ENCODE results near the gene LRRC32. TPM values are rescaled to one million over a fixed set of nuclear protein-coding genes. Genes with fewer than 3 reads are reported as not detected.

Gene LRRC32
- total RNA-seq: 17.5 TPM

DNA sequence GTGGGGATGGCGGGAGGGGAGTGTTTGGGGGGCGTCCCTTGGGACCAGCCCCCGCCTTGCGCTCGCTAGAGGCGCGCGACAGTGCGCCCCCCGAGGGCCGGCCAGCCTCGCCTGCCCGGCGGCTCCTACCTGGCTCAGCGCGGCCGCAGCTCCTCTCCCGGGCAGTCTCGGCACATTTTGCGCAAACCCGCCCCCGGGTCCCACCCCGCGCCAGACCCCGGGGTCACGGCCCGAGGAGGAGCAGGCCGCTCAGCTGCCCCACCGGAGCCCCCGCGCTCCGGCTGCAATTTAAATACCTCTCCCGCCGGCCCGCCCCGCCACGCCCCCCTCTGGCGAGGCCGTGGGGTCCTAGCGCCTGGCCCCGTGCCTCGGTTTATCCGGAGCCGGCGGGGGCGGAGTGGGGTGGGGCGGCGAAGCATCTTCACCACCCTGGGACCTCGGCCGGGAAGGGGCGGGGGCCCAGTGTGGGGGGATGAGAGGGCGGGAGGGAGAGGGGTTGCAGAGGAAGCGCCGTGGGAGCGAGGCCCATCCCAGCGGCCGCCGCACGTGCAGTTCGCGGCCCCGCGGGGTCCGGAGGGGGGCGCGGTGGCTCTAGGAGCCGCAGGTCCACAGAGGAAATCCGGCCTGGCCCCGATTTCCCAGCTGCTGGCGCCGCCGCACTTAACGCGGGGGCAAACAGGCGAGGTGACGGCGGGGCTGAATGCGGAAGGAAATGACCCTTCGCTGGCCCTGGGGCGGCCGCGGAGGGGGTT lies at the start of gene LRRC32:
Gene LRRC32 (minus strand): TSS at position 263 of the 752 bp plus-strand sequence. CDS start 4,793 bp downstream, outside the sequence.
- DNase-seq: peak; percentile 45

- no peak for DNase-seq
Measured at GRCh38 chr11:76719686-76720085, 49.1 kb upstream of the LRRC32 start.

DNA sequence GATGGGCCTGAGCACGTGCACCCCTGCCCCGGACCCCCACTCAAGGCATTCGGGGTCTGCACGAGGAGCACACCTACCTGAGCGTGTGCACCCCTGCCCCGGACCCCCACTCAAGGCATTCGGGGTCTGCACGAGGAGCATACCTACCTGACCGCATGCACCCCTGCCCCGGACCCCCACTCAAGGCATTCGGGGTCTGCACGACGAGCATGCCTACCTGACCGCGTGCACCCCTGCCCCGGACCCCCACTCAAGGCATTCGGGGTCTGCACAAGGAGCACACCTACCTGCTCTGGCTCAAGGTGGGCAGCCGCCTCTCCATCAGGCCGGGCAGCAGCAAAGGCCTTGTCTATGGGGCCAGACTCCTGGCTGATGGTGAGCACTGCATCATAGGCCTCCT lies 48.7 kb upstream of the LRRC32 start:
- no peak for DNase-seq

GRCh38 chr11:76717816-76718215 lies 47.3 kb upstream of the LRRC32 start:
- no peak for DNase-seq

DNA sequence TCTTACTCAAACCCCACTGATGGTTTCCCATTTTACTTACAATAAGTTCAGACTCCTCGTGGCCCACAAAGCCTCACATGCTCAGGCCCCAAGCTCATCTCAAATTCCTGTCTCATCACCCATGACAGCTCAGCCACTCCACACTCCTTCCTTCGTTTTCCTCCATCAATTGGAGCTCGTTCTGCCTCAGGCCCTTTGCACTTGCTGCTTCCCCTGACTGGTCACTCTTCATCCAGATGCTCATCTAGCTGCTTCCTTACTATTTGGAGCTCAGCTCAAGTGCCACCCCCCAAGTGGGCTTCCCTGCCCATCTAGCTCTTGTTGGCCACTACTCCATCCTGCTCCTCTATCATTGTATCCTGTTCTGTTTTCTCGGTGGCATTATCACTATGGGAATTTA lies 46.8 kb upstream of the LRRC32 start:
- no peak for DNase-seq

DNA sequence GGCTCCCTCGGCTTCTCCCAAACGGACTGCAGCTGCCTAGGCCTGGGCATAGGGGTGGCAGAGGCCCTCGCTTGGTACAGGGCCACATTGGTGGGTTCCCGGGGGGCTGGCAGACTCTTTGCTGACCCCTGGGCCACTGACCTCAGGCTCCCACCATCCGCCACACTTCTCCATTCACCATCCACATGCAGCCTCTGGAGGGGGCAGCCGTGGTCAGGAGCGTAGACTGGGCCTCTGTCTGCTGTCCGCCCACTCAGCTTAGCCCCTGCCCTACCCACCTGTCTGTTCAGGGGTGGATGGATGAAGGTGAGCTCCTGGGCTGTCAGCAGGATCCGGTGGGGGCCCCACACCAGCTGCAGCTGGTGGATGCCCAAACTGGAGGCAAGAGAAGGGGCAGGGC lies 45.7 kb upstream of the LRRC32 start:
- DNase-seq: no peak

- DNase-seq: no peak
Measured at GRCh38 chr11:76714493-76714892, 43.9 kb upstream of the LRRC32 start.

GRCh38 chr11:76713499-76713898 lies 43.0 kb upstream of the LRRC32 start:
- DNase-seq: no peak

GRCh38 chr11:76712125-76712524 lies 41.6 kb upstream of the LRRC32 start:
- DNase-seq: no peak

DNA sequence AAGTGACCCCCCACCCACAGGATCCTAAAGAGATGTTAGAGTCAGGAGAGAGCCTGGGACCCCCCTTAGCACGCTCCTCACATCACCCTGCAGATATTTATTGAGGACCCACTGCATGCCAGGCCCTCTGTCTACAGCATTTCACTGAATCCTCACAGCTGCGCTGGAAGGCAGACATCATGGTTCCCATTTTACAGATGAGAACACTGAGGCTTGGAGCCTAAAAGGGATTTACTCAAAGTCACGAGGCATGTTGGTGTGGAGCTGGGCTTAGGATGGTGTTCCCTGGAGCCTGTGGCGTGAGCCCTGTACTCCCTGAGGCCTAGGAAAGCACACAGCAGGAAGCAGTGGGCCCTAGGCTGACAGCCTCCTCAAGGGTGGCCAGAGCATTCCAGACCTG lies 39.2 kb upstream of the LRRC32 start:
- no peak for DNase-seq

GRCh38 chr11:76708972-76709660 lies 38.6 kb upstream of the LRRC32 start:
- DNase-seq: no peak

DNA sequence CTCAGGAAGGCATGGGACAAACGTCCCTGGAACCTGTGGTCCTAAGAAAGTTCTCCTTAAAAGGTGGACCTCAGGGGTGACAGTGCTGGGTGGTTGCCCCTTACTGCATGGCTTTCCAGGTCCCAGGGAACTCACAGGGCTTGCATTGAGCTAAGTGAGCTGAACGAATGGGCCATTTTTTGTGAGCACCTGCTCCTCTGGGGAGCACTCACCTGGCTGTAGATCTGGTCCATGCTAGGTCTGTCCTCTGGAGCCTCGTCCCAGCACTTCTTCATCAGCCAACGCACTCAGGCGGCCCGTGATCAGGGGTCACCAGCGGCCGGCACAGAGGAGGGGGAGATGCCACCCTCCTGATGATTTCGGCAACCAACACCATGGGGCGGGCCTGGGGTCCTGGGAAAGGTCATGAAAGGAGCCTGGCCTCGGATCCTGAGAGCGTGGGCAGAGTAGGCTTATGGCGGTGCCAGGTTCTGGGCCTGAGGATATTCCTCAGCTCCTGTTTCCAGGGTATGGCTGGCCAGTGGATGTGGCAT lies 36.8 kb upstream of the LRRC32 start:
- DNase-seq: no peak

DNA sequence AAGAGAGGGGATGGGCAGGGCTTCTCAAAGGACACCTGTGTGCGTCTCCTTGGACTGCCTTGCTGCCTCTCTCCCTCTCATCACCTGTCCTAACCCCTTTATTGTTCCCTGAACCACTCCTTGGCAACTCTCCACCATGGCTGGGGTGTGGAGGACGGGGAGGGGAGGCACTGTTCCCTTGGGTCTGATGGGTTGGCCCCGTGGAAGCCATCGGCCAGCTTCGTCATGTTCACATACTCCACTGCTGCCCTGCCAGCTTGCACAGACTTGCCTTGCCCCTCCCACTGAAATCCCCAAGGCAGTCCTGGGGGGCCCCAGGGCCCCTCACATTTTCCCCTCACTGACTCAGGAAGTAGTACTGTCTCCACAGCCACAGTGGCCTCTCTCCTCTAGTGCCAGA lies 36.1 kb upstream of the LRRC32 start:
- no peak for DNase-seq

DNA sequence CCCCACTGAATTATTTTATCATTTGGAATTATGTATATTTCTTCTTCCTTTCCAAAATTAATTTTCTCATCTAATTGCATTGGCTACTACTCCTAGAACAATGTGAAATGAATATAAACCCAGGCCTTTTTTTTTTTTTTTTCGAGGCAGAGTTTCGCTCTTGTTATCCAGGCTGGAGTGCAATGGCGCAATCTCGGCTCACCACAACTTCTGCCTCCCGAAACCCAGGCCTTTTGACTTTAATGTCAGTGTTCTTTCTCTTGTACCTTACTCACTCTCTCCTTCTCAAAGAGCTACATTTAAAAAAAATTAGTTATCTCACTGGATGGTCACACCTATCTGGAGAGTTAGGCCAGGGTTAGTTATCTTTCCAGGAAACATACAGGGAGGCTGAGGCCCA lies 35.3 kb upstream of the LRRC32 start:
- no peak for DNase-seq

- DNase-seq: no peak
Measured at GRCh38 chr11:76704171-76704948, 33.8 kb upstream of the LRRC32 start.

DNA sequence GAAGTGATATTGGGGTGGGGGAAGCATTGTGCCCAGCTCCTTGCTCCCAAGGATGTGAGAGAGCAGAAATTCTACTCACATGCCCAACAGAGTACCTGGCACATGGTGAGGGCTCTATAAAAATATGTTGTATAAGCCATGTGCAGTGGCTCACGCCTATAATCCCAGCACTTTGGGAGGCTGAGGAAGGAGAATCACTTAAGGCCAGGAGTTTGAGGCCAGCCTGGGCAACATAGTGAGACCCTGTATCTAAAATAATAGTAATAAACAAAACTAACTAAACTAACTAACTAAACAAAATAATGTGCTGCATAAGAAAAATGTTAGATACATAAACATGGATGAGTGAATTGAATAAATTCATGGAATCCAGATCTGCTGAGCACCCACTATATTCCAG lies 33.2 kb upstream of the LRRC32 start:
- DNase-seq: no peak

DNA sequence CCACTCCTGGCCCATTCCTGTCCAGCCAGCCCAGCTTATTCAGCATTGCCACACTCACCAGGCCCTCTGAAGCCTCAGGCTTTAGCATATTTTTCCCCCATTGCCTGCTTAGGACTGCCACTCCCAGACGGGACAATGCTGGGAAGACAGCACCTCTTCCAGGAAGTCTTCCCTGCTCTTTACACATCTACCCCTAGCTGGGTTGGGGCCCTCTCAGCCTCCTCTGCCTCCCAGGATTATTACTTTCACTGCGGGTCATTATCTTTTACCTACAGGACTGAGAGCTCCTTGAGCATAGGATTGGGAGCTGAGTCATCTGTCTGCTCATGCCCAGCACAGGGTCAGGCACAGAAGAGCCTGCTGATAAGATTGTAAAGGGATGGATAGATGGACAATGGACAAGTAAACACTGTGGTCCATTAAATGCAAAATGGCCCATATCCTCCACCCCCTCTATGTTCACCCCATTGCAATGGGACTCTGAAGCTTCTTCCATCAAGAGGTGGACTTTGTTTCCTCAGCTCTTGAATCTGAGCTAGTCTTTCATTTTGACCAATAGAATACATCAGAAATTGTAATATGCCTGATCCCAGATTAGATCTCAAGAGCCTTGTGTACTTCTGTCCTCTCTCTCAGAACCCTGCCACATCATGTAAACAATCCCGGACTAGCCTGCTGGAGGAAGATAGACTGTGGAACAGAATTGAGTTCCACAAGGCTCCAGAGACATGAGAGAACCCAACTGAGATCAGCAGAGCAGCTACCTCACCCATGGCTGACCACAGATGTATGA lies 32.0 kb upstream of the LRRC32 start:
- DNase-seq: no peak

DNA sequence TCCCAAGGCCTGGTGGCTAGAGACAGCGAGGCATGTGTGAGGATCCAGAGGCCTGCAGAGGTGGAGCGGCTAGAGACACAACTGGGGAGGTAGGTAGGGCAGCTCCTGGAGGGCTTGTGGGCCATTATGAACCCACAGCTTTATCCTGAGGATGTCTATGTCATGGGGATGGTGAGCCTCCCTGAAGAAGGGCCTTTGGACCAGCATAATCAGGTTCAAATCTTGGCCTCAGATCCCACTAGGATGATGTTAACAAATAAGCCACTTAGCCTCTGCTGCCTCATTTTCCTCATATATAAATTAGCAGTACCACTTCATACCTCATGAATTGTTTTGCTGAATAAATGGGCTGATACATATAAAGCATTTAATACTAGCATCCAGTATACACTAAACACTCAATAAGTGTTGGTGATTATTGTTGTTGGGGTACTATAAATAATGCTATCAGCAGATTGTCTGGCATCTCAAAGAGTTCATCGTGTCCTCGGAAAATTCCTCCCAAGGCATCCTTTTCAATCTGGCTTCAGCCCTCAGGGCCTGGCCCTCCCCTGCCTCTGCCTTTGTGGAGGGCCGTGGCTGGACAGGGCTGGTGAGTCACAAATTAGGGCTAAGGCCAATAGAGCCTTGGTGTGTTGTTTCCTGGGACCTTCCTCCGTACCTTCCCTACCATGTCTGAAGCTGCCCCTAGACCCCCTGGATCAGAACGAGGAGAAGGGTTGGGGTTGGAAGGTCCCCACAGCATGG lies 30.9 kb upstream of the LRRC32 start:
- DNase-seq: no peak

DNA sequence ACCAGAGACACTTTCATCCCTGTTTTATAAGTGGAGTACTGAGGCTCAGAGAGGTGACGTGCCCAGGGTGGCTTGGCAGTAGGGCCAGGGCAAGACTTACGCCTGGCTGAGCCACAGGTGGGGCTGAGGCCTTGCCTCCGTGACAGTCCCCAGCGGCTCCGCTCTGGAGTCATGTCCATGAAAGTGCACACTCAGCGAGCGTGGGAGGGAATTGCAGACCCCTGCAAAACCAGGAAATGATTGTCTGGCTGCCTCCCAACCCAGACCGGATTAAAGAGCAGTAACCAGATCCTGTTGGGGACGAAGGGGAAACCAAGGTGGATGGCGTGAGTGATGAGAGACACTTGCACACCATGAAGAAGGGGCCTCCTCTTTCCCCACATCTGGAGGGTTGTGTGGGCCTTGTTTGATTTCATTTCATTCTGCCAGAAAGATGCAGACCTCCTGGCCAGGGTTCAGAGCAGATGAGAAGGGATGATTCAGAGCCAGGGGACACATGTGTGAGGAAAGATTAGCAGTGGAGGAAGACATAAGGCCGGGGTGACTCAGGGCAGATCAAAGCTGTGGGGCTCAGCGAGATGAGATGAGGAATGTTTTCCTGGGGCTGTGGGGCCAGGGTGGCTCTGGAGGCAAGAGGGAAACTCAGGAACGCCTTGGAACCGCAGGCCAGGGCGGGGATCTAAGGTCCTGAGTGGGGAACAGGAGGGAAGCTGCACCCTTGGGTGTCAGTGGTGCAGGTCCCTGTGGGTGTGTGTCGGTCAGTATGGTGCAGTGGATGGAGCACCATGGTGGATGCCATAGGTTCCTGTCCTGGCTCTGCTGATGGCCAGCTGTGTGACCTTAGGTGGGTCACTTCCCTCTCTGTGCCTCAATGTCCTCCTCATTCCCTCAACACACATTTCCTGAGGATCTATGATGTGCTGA lies 29.9 kb upstream of the LRRC32 start:
- peak; percentile 88 for DNase-seq

GRCh38 chr11:76699451-76700091 lies 29.0 kb upstream of the LRRC32 start:
- no peak for DNase-seq
